K562 (cell line): ENCODE results near the gene MEPE. TPM values are rescaled to one million over a fixed set of nuclear protein-coding genes. Genes with fewer than 3 reads are reported as not detected.

Source experiments
- CCAR2 ChIP-seq: fragments of 200-400 bp; formaldehyde crosslinking; IDR thresholded peaks from 2 replicates; pipeline ENCODE4 v1.6.1; 2017; ENCODE audit warnings: mild to moderate bottlenecking, low read depth, low read length
- E2F1 ChIP-seq: sonication (generic); formaldehyde crosslinking; IDR thresholded peaks from 2 replicates; pipeline ENCODE4 v1.8.1; 2023; ENCODE audit warnings: mild to moderate bottlenecking, missing genetic modification reagents, moderate library complexity
- ETV1 ChIP-seq: fragments of 450-650 bp; conservative IDR thresholded peaks from 2 replicates; pipeline ENCODE4 v1.6.1; 2016; ENCODE audit warnings: missing genetic modification characterization, control low read depth, low read depth, missing compliant biosample characterization
- HOMEZ ChIP-seq: fragments of 250-450 bp; sonication (Bioruptor Pico); IDR thresholded peaks from 2 replicates; pipeline ENCODE4 v1.4.0; 2020; ENCODE audit warnings: mild to moderate bottlenecking, moderate library complexity
- JUND ChIP-seq, 2 experiments: IDR thresholded peaks; 2 replicates in 1 of 2; 3 replicates in 1 of 2; pipeline ENCODE4 v1.6.1; 2011; ENCODE audit warnings: borderline replicate concordance in 2 of 2, low read depth in 2 of 2, low read length in 2 of 2, improper control_type of control experiment in 1 of 2, missing biosample characterization in 1 of 2, missing genetic modification characterization in 1 of 2, missing genetic modification reagents in 1 of 2
- KAT8 ChIP-seq: fragments of 450-650 bp; IDR thresholded peaks from 2 replicates; pipeline ENCODE4 v1.6.1; 2016; ENCODE audit warnings: low read depth, mild to moderate bottlenecking
- MITF ChIP-seq: IDR thresholded peaks from 2 replicates; pipeline ENCODE4 v1.6.1; 2014; ENCODE audit warnings: antibody characterized with exemption
- MNT ChIP-seq, 2 experiments: fragments of 450-650 bp; conservative IDR thresholded peaks; 2 replicates each; pipeline ENCODE4 v1.6.1; 2017; ENCODE audit warnings: mild to moderate bottlenecking in 2 of 2, moderate library complexity in 2 of 2
- NCOA4 ChIP-seq: fragments of 450-650 bp; IDR thresholded peaks from 2 replicates; pipeline ENCODE4 v1.6.1; 2018; ENCODE audit warnings: mild to moderate bottlenecking; ENCODE audit not compliant: partially characterized antibody
- PHTF2 ChIP-seq: fragments of 250-450 bp; sonication (Bioruptor Pico); IDR thresholded peaks from 2 replicates; pipeline ENCODE4 v1.5.0; 2021; ENCODE audit warnings: mild to moderate bottlenecking
- PURB ChIP-seq: sonication (generic); formaldehyde crosslinking; IDR thresholded peaks from 2 replicates; pipeline ENCODE4 v1.9.0; 2021; ENCODE audit warnings: low read depth, mild to moderate bottlenecking, missing genetic modification reagents
- SMARCB1 ChIP-seq: IDR thresholded peaks from 2 replicates; pipeline ENCODE4 v1.6.1; 2011; ENCODE audit warnings: improper control_type of control experiment, low read depth; ENCODE audit not compliant: insufficient read length
- TBP ChIP-seq: optimal IDR thresholded peaks from 2 replicates; pipeline ENCODE3; 2011; ENCODE audit warnings: low read depth, low read length, improper control_type of control experiment
- TOE1 ChIP-seq, 2 experiments: fragments of 450-650 bp in 1 of 2; sonication (generic) in 1 of 2; formaldehyde crosslinking in 1 of 2; IDR thresholded peaks; 2 replicates each; pipeline versions ENCODE4 v1.7.1 to v1.8.0; 2016 to 2022; ENCODE audit warnings: borderline replicate concordance in 2 of 2, mild to moderate bottlenecking in 2 of 2, antibody characterized with exemption in 1 of 2, inconsistent platforms in 1 of 2, low read depth in 1 of 2, missing genetic modification reagents in 1 of 2, moderate library complexity in 1 of 2
- YBX1 ChIP-seq: fragments of 450-650 bp; IDR thresholded peaks from 2 replicates; pipeline ENCODE4 v1.7.1; 2016; ENCODE audit warnings: mild to moderate bottlenecking
- ZC3H4 ChIP-seq: sonication (generic); formaldehyde crosslinking; IDR thresholded peaks from 2 replicates; pipeline ENCODE4 v1.9.0; 2021; ENCODE audit warnings: missing genetic modification reagents, borderline replicate concordance
- ZFX ChIP-seq: sonication (generic); formaldehyde crosslinking; IDR thresholded peaks from 2 replicates; pipeline ENCODE4 v1.8.0; 2022; ENCODE audit warnings: mild to moderate bottlenecking, missing genetic modification reagents, moderate library complexity
- ZNF449 ChIP-seq: fragments of 250-450 bp; sonication (Bioruptor Pico); IDR thresholded peaks from 2 replicates; pipeline ENCODE4 v1.8.0; 2022; ENCODE audit warnings: moderate library complexity, mild to moderate bottlenecking, inconsistent platforms
- ZNF583 ChIP-seq: fragments of 250-450 bp; sonication (Bioruptor Pico); IDR thresholded peaks from 2 replicates; pipeline ENCODE4 v1.4.0; 2020
- ZNF79 ChIP-seq: fragments of 250-450 bp; sonication (Bioruptor Pico); IDR thresholded peaks from 2 replicates; pipeline ENCODE4 v1.4.0; 2020; ENCODE audit warnings: low read depth, mild to moderate bottlenecking, moderate library complexity
- polyA plus RNA-seq, 8 experiments: library from polyadenylated mRNA; depleted of rRNA in 4 of 8; stranded (reverse) in 5 of 8; unstranded in 3 of 8; fragments of >200 nt; fragmentation: Nextera tagmentation in 2 of 8; fragmentation: Illumina TruSeq in 1 of 8; extraction: Ambion mirVana in 2 of 8; extraction: Trizol in 1 of 8; gene quantifications; 2 replicates each; pipeline versions ENCODE4 v1.2.1 to v1.2.3, GENCODE V29; 2011 to 2014; ENCODE audit warnings: inconsistent platforms in 1 of 8, missing spikeins in 1 of 8
- total RNA-seq, 7 experiments: library from RNA; depleted of rRNA in 6 of 7; stranded (reverse); fragments of >200 nt in 6 of 7; fragmentation: Illumina TruSeq in 2 of 7; extraction: Trizol in 2 of 7; gene quantifications; 2 replicates each; pipeline versions ENCODE4 v1.2.1 to v1.2.3, GENCODE V29; 2011 to 2021; ENCODE audit warnings: low replicate concordance in 1 of 7

Gene MEPE
- total and polyA plus RNA-seq, 9 of the 15 experiments (the other 6 are each of a cell fraction or from before 2014, with no cell fraction given): not detected

GRCh38 chr4:87819281-87819919, 13.4 kb upstream of the MEPE start (continued):
- no peak for TF ChIP-seq HOMEZ (CRISPR knock-in tag)
- no peak for TF ChIP-seq TBP
- TF ChIP-seq E2F1 (CRISPR knock-in tag): no peak
- TF ChIP-seq ZNF79 (CRISPR knock-in tag): no peak
- TF ChIP-seq KAT8: no peak
- TF ChIP-seq SMARCB1: no peak
- TF ChIP-seq ZFX: peak; percentile 41; the same call in 1 of the 2 replicates
- TF ChIP-seq ZNF449 (CRISPR knock-in tag): no peak
- TF ChIP-seq ZNF583: 0 out of 2 replicates have a peak, but pooled peaks have one; percentile 48
- no peak for TF ChIP-seq MNT (conservative IDR thresholded peaks at IDR 0.05)
- TF ChIP-seq ETV1 (tag): no peak
- peak; percentile 62; the same call in 1 of the 2 replicates for TF ChIP-seq JUND (IDR thresholded peaks at IDR 0.05; ENCODE audit: borderline replicate concordance, low read depth, low read length)
- peak; percentile 68; the same call in 2 of the 3 replicates for TF ChIP-seq JUND (tag; IDR thresholded peaks at IDR 0.05; ENCODE audit: borderline replicate concordance, low read depth, low read length)
- TF ChIP-seq ZC3H4 (CRISPR knock-in tag): no peak
- no peak for TF ChIP-seq TOE1 (IDR thresholded peaks at IDR 0.05; ENCODE audit: borderline replicate concordance)
- no peak for TF ChIP-seq TOE1 (CRISPR knock-in tag; IDR thresholded peaks at IDR 0.05; ENCODE audit: borderline replicate concordance, low read depth)
- TF ChIP-seq CCAR2: no peak
- no peak for TF ChIP-seq YBX1
- no peak for TF ChIP-seq MITF
- no peak for TF ChIP-seq NCOA4
- TF ChIP-seq PURB (CRISPR knock-in tag): no peak
- no peak for TF ChIP-seq PHTF2
